Retinal pigment epithelial cell (primary cell): ENCODE results near the gene PCNX2.

Experiments used
- DNase-seq: peaks from one replicate; pipeline ENCODE4 v3.0.0-alpha.2; 2010; ENCODE audit warnings: low read depth
- H3K4me3 ChIP-seq: 2 replicates; pipeline ENCODE4 v1.5.1; 2011; ENCODE audit warnings: mild to moderate bottlenecking, low read length, control low read depth, moderate library complexity
- TF ChIP-seq, protein P1 (sequence below): conservative IDR thresholded peaks from 2 replicates; pipeline ENCODE4 v1.5.1; 2011; ENCODE audit warnings: low read depth, low read length, control low read depth, inconsistent platforms

PCNX2 gene

GRCh38 chr1:233279971-233280370 is 15.6 kb downstream of the PCNX2 start:
- no peak for DNase-seq
- TF ChIP-seq, protein P1, sequence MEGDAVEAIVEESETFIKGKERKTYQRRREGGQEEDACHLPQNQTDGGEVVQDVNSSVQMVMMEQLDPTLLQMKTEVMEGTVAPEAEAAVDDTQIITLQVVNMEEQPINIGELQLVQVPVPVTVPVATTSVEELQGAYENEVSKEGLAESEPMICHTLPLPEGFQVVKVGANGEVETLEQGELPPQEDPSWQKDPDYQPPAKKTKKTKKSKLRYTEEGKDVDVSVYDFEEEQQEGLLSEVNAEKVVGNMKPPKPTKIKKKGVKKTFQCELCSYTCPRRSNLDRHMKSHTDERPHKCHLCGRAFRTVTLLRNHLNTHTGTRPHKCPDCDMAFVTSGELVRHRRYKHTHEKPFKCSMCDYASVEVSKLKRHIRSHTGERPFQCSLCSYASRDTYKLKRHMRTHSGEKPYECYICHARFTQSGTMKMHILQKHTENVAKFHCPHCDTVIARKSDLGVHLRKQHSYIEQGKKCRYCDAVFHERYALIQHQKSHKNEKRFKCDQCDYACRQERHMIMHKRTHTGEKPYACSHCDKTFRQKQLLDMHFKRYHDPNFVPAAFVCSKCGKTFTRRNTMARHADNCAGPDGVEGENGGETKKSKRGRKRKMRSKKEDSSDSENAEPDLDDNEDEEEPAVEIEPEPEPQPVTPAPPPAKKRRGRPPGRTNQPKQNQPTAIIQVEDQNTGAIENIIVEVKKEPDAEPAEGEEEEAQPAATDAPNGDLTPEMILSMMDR, result no peak
- no peak overlapping the region for H3K4me3 ChIP-seq

- no peak for DNase-seq
- H3K4me3 ChIP-seq, result no peak overlapping the region
- TF ChIP-seq, protein P1, result no peak
Measured at GRCh38 chr1:233278631-233279030, 16.9 kb downstream of the PCNX2 start.

DNA sequence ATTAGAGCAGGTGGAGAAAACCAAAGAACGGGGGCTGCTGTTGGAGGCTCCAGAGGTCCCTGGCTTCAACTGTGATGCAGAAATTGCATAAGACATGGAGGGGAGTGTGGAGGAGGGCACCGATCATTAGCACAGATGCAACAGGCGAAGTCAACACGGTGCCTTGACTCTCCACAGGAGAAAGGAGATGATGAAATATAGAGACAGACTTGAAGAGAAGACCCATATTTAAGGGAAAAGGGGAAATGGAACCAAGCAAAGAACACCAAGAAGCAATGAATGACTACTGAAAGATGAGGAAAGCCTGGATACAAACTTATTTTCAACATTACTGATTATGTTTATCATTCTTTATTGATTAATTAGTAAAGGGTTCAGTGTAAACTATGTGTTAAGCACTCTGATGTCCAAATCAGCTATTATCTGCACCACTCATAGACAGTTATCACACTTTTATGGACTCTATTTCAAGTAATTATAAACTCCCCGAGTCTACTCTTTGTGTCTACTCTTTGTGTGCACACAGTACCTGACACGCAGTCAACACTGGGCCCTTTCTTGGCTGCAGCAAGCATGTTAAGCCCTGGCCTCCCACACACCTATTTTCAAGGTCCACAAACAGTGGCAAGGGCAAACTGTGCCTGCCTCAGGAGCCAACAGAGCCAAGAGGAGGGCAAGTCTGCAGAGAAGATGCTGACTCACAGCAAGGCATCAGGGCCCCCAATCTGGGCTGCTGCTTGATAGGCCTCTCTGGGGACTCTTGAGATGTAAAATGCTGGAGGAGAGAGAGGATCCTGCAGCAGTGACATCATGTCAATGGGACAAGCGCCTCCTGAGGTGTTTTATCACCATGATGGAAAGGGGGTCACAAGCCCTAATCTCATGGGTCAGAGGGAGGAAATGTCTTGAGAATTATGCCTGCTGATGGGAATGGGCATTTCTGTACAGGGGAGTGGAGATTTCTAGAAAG is 17.6 kb downstream of the PCNX2 start:
- H3K4me3 ChIP-seq, result no peak overlapping the region
- TF ChIP-seq, protein P1, result no peak
- DNase-seq, result no peak

- no peak overlapping the region for H3K4me3 ChIP-seq
- DNase-seq, result no peak
- TF ChIP-seq, protein P1, result no peak
Measured at GRCh38 chr1:233269656-233270055, 25.9 kb downstream of the PCNX2 start.

- DNase-seq, result no peak
- TF ChIP-seq, protein P1, result no peak
- H3K4me3 ChIP-seq, result no peak overlapping the region
Measured at GRCh38 chr1:233268389-233269022, 27.0 kb downstream of the PCNX2 start.

DNA sequence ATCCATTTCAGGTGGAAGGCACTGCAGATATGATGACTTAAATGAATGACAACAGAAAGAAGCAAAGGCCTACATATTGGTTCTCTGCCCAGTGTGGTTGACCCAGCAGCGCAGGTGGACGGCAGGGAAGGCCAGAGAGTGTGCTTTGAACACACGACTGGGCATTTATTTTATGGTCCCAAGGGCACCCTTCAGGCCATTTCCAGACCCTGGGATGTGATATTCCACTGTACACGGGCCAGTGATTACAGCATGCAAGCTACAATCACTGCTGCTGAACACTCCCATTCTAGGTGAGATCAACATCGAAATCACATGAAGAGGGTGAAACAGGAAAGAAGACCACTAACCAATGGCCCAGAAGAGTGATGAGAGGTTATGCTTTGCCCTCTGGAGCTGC is 33.8 kb downstream of the PCNX2 start:
- no peak for DNase-seq
- H3K4me3 ChIP-seq, result no peak overlapping the region
- TF ChIP-seq, protein P1, result no peak
